OCI-LY7 (cell line): Measurements from ENCODE around the gene CACTIN. TPM values are rescaled to one million over a fixed set of nuclear protein-coding genes. Genes with fewer than 3 reads are reported as not detected.

Experiments
- BruUV-seq: library from RNA; stranded (reverse); fragments of 400-500 nt; replicated peaks from 2 replicates; lab custom pipeline; 2021; lab: Mats Ljungman, UMichigan
- CTCF ChIA-PET: fragments of 300-600 bp; sonication (Branson Sonifier 250); formaldehyde crosslinking; loops from one replicate; lab custom pipeline; 2022; ENCODE audit warnings: antibody characterized with exemption; ENCODE audit not compliant: unreplicated experiment; lab: Charles Lee
- POLR2A ChIA-PET: fragments of 300-600 bp; sonication (Branson Sonifier 250); formaldehyde crosslinking; loops from one replicate; lab custom pipeline; 2022; ENCODE audit warnings: antibody characterized with exemption; lab: Charles Lee
- DNase-seq: peaks from one replicate; pipeline ENCODE4 v3.0.0-alpha.2; 2015; ENCODE audit warnings: low spot score
- H2AFZ ChIP-seq: fragments of 200-600 bp; sonication (generic), shearing (Covaris generic); 2 replicates; pipeline ENCODE4 v1.6.1; 2014; ENCODE audit warnings: mild to moderate bottlenecking, antibody characterized with exemption, low read length, moderate library complexity
- H3K27ac ChIP-seq: fragments of 200-600 bp; sonication (generic); 2 replicates; pipeline ENCODE4 v1.5.1; 2014; ENCODE audit warnings: mixed run types, low read depth, mild to moderate bottlenecking, moderate library complexity, low read length, inconsistent platforms; ENCODE audit not compliant: poor library complexity, severe bottlenecking
- H3K36me3 ChIP-seq: fragments of 200-600 bp; sonication (generic); 2 replicates; pipeline ENCODE4 v1.6.1; 2014; ENCODE audit warnings: mild to moderate bottlenecking, antibody characterized with exemption, low read length, moderate library complexity, mixed read lengths; ENCODE audit not compliant: insufficient read depth
- H3K4me1 ChIP-seq: fragments of 200-600 bp; sonication (generic); 2 replicates; pipeline ENCODE4 v1.5.1; 2014; ENCODE audit warnings: mild to moderate bottlenecking, low read length; ENCODE audit not compliant: insufficient read depth, poor library complexity, severe bottlenecking
- H3K4me2 ChIP-seq: fragments of 200-600 bp; sonication (generic); 2 replicates; pipeline ENCODE4 v1.6.1; 2014; ENCODE audit warnings: mild to moderate bottlenecking, low read length
- H3K4me3 ChIP-seq: fragments of 200-600 bp; sonication (generic); 2 replicates; pipeline ENCODE4 v1.5.1; 2014; ENCODE audit warnings: mild to moderate bottlenecking, low read depth, low read length; ENCODE audit not compliant: poor library complexity, severe bottlenecking
- H3K79me2 ChIP-seq: fragments of 200-600 bp; sonication (generic); 2 replicates; pipeline ENCODE4 v1.6.1; 2016; ENCODE audit warnings: low read depth, mild to moderate bottlenecking, low read length, moderate library complexity, mixed read lengths; ENCODE audit not compliant: insufficient read depth
- H3K9me2 ChIP-seq: fragments of 200-600 bp; sonication (generic); 2 replicates; pipeline ENCODE4 v1.6.1; 2016; ENCODE audit warnings: mild to moderate bottlenecking, low read length, mixed read lengths; ENCODE audit not compliant: insufficient read depth
- H3K9me3 ChIP-seq: fragments of 200-600 bp; sonication (generic); 2 replicates; pipeline ENCODE4 v1.6.1; 2014; ENCODE audit warnings: mild to moderate bottlenecking, mixed run types, low read length, mixed read lengths
- H4K20me1 ChIP-seq: fragments of 200-600 bp; sonication (generic); 2 replicates; pipeline ENCODE4 v1.6.1; 2014; ENCODE audit warnings: mild to moderate bottlenecking, antibody characterized with exemption, low read length, moderate library complexity, mixed read lengths; ENCODE audit not compliant: insufficient read depth
- EZH2phosphoT487 ChIP-seq: fragments of 200-600 bp; sonication (generic); IDR thresholded peaks from 2 replicates; pipeline ENCODE4 v1.6.1; 2018; ENCODE audit warnings: low read depth, borderline replicate concordance, mild to moderate bottlenecking, mixed run types, antibody characterized with exemption, low read length, moderate library complexity, mixed read lengths
- intact Hi-C: fragments of 100-400 bp; cut with micrococcal nuclease; formaldehyde crosslinking; loops from one replicate; pipeline ENCODE4 v1.10.0; 2022; ENCODE audit not compliant: unreplicated experiment
- total RNA-seq, 2 experiments: library from RNA; depleted of rRNA in 1 of 2; stranded (reverse); fragments of >200 nt in 1 of 2; shearing (Covaris generic) in 1 of 2; gene quantifications; 2 replicates each; pipeline ENCODE4 v1.2.3, GENCODE V29; 2014 to 2022
- TF ChIP-seq, protein P1 (sequence below): fragments of 200-600 bp; sonication (generic); conservative IDR thresholded peaks from 2 replicates; pipeline ENCODE4 v1.5.1; 2014; ENCODE audit warnings: mild to moderate bottlenecking, antibody characterized with exemption, low read length, moderate library complexity, mixed read lengths

Gene CACTIN
- total RNA-seq, 2 experiments from 2014 or later = 34.2 to 35.9 TPM

DNA sequence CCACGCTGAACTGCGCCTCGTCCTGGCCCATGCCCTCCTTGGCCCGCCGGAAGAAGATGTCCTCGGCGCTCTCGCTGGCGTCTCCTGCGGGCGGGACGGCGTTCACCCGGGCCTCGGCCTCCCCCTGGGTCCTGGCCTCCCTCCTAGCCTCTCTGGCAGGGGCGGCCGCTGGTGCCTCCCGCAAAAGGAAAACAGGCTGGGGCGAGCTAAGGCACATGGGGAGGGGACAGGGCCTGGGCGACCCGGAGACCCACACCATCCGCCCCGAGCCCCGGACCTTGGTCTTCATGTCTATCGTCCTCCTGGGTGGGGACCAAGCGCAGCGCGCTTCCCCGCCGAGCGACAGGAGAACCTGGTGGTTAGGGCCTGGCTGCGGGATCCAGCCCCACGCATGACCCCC is 14.3 kb downstream of the CACTIN start:
- Histone ChIP-seq H3K4me3 (no peak overlapping the region), H3K27ac (no peak overlapping the region), H3K9me3 (no peaks in the 10 kb centered on the region), H4K20me1 (no peaks in the 10 kb centered on the region), H3K4me2 (no peak overlapping the region), H3K9me2 (no peaks in the 10 kb centered on the region), H2AFZ (no peak overlapping the region), H3K79me2 (no peaks in the 10 kb centered on the region), H3K4me1 (peaks cover 7% of the 10 kb centered on the region), H3K36me3 (peaks cover 26% of the 10 kb centered on the region)
- TF ChIP-seq, protein P1, sequence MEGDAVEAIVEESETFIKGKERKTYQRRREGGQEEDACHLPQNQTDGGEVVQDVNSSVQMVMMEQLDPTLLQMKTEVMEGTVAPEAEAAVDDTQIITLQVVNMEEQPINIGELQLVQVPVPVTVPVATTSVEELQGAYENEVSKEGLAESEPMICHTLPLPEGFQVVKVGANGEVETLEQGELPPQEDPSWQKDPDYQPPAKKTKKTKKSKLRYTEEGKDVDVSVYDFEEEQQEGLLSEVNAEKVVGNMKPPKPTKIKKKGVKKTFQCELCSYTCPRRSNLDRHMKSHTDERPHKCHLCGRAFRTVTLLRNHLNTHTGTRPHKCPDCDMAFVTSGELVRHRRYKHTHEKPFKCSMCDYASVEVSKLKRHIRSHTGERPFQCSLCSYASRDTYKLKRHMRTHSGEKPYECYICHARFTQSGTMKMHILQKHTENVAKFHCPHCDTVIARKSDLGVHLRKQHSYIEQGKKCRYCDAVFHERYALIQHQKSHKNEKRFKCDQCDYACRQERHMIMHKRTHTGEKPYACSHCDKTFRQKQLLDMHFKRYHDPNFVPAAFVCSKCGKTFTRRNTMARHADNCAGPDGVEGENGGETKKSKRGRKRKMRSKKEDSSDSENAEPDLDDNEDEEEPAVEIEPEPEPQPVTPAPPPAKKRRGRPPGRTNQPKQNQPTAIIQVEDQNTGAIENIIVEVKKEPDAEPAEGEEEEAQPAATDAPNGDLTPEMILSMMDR = no peak
- TF ChIP-seq EZH2phosphoT487 = no peak
- intact Hi-C loops = no loop called here
- DNase-seq = no peak
- ChIA-PET CTCF (no interaction called here), POLR2A (no interaction called here)
- BruUV-seq = no TSS peak

DNA sequence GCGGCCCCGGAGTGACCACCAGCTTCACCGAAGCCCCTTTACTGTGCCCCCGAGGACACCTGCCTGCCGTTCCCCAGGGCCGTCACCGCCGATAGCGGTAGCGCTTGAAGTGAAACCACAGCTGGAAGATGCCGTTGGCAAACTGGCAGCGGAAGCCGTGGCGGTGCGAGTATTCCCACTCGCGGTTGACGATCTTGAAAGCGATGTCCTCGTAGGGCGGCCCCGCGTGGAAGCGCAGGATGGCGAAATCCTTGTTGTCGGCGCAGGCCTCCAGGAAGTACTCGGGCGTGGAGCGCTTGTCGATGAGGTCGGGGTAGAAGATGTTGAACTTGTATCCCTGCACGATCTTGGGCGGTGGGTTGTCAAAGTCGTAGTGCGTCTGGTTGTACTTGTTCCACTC is 14.7 kb downstream of the CACTIN start:
- POLR2A ChIA-PET = no interaction called here
- no peaks in the 10 kb centered on the region for H4K20me1 ChIP-seq
- no peak overlapping the region for H3K27ac ChIP-seq
- peaks cover 7% of the 10 kb centered on the region for H3K4me1 ChIP-seq
- no peak for DNase-seq
- peaks cover 26% of the 10 kb centered on the region for H3K36me3 ChIP-seq
- H3K4me2 ChIP-seq = no peak overlapping the region
- TF ChIP-seq, protein P1 = no peak
- no peak for TF ChIP-seq EZH2phosphoT487
- intact Hi-C loops = no loop called here
- no TSS peak for BruUV-seq
- no peaks in the 10 kb centered on the region for H3K9me3 ChIP-seq
- no peaks in the 10 kb centered on the region for H3K9me2 ChIP-seq
- CTCF ChIA-PET = no interaction called here
- H2AFZ ChIP-seq = no peak overlapping the region
- H3K79me2 ChIP-seq = no peaks in the 10 kb centered on the region
- H3K4me3 ChIP-seq = no peak overlapping the region

DNA sequence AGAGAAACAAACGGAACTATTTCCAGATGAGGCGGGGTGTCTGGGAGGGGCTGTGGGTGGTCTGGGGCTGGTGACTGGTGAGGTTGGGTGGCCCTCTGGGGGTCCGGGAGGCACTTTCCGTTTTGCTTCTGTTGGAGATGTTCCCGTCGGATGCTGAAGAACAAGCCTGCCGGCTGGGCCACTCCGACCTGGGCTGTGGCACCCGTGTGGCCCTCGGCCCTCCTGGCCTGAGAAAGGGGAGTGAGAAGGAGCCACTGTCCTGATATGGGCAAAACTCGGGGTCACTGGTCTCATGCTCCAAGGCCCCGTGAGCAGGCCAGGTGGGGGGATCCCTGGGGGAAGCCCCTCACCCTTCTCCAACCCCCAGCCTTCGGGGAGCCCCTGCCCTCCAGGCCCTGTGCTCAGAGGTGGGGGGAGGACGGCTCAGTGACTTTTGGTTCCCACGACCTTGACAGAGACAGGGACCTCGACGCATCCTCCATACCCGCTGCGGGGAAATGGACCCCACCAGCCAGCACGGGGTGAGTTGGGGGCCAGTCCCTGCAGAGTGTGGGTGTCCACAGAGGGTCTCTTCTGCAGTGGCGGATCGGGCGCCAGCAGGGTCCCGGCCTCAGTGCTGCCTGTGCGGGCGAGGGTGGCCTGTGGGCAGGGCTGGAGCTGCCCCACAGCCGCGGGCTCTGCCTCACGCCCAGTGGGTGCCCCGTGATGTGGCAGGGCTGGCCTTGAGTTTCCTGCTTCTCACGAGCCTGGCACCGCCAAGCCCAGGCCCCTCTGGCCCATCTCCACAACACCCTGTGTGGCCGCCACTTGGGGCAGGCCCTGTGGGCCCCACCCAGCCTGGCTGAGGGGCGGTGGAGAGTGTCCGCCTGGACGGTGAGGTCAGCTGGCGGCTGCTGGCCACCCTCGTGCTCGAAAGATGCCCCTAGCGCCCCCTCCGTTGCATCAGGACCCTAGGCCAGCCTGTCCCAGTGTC is 15.6 kb downstream of the CACTIN start:
- Histone ChIP-seq H3K4me3 (no peak overlapping the region), H3K9me3 (no peaks in the 10 kb centered on the region), H3K79me2 (no peaks in the 10 kb centered on the region), H2AFZ (no peak overlapping the region), H3K4me1 (peaks cover 11% of the 10 kb centered on the region), H3K4me2 (no peak overlapping the region), H4K20me1 (no peaks in the 10 kb centered on the region), H3K9me2 (no peaks in the 10 kb centered on the region), H3K36me3 (peaks cover 26% of the 10 kb centered on the region), H3K27ac (no peak overlapping the region)
- intact Hi-C loops = no loop called here
- no TSS peak for BruUV-seq
- ChIA-PET POLR2A (no interaction called here), CTCF (no interaction called here)
- TF ChIP-seq, protein P1 = no peak
- TF ChIP-seq EZH2phosphoT487 = no peak
- no peak for DNase-seq
